Activated T-cell treated with anti-CD3 and anti-CD28 coated beads, Interleukin-2, amount 50 U/mL, for 24 hours (primary cell): ENCODE measurements around the gene C6orf15.

Experiments used
- DNase-seq: peaks from one replicate; pipeline ENCODE4 v3.0.0-alpha.2; 2020
- H3K27ac Mint-ChIP-seq: 2 replicates; pipeline ENCODE4 v1.8.0; 2020; ENCODE audit warnings: mild to moderate bottlenecking, mixed read lengths
- H3K27me3 Mint-ChIP-seq: 2 replicates; pipeline ENCODE4 v1.8.0; 2020; ENCODE audit warnings: mixed read lengths
- H3K36me3 Mint-ChIP-seq: 2 replicates; pipeline ENCODE4 v1.8.0; 2020; ENCODE audit warnings: low read depth, mixed read lengths
- H3K4me1 Mint-ChIP-seq: 2 replicates; pipeline ENCODE4 v1.8.0; 2020; ENCODE audit warnings: low read depth, mixed read lengths
- H3K4me3 Mint-ChIP-seq: 2 replicates; pipeline ENCODE4 v1.8.0; 2020; ENCODE audit warnings: mild to moderate bottlenecking, moderate library complexity, mixed read lengths
- H3K9me3 Mint-ChIP-seq: 2 replicates; pipeline ENCODE4 v1.8.0; 2020; ENCODE audit warnings: mixed read lengths

C6orf15 gene

GRCh38 chr6:31112478-31112877 lies at the start of gene C6orf15:
Gene C6orf15 (minus strand): TSS chr6:31112575. CDS start chr6:31112555, 20 bp downstream.
- Mint-ChIP-seq H3K27me3 (peaks cover 7% of the 10 kb centered on the region), H3K4me1 (peaks cover 2% of the 10 kb centered on the region), H3K27ac (no peak within 1 kb of the TSS), H3K4me3 (no peak within 1 kb of the TSS), H3K9me3 (no peaks in the 10 kb centered on the region), H3K36me3 (no peaks in the 10 kb centered on the region)
- no peak for DNase-seq

GRCh38 chr6:31161216-31162126 lies 49.1 kb upstream of the C6orf15 start:
- Mint-ChIP-seq H3K4me3 (peak overlapping the region; percentile 42), H3K27me3 (no peaks in the 10 kb centered on the region), H3K4me1 (peaks cover 55% of the 10 kb centered on the region), H3K9me3 (no peaks in the 10 kb centered on the region), H3K36me3 (peaks cover 63% of the 10 kb centered on the region), H3K27ac (no peak overlapping the region)
- DNase-seq, result no peak

GRCh38 chr6:31158863-31159855 lies 46.8 kb upstream of the C6orf15 start:
- H3K4me1 Mint-ChIP-seq, result peaks cover 45% of the 10 kb centered on the region
- peak; percentile 56 for DNase-seq

GRCh38 chr6:31158140-31158862 lies 45.9 kb upstream of the C6orf15 start, which contains the start of gene TCF19:
Gene TCF19 (plus strand): TSS chr6:31158589. CDS start chr6:31159470, 881 bp downstream.
- no peaks in the 10 kb centered on the region for H3K9me3 Mint-ChIP-seq
- H3K4me1 Mint-ChIP-seq, result peaks cover 37% of the 10 kb centered on the region
- no peaks in the 10 kb centered on the region for H3K27me3 Mint-ChIP-seq
- DNase-seq, result peak; percentile 99
- peak within 1 kb of the TSS; percentile 95 for H3K27ac Mint-ChIP-seq
- peaks cover 84% of the 10 kb centered on the region for H3K36me3 Mint-ChIP-seq
- peak within 1 kb of the TSS; percentile 90 for H3K4me3 Mint-ChIP-seq

More at GRCh38 chr6:31158863-31159855, 46.8 kb upstream of the C6orf15 start:
- Mint-ChIP-seq H3K9me3 (no peaks in the 10 kb centered on the region), H3K36me3 (peaks cover 86% of the 10 kb centered on the region), H3K27me3 (no peaks in the 10 kb centered on the region), H3K27ac (peak overlapping the region; percentile 95), H3K4me3 (peak overlapping the region; percentile 90)

GRCh38 chr6:31157513-31158139 lies 45.3 kb upstream of the C6orf15 start, which contains the start of gene CCHCR1:
Gene CCHCR1 (minus strand): TSS chr6:31157802. CDS start chr6:31157600, 202 bp downstream.
- Mint-ChIP-seq H3K27me3 (no peaks in the 10 kb centered on the region), H3K4me1 (peaks cover 30% of the 10 kb centered on the region), H3K27ac (peak within 1 kb of the TSS; percentile 95), H3K4me3 (peak within 1 kb of the TSS; percentile 90), H3K9me3 (no peaks in the 10 kb centered on the region), H3K36me3 (peaks cover 84% of the 10 kb centered on the region)
- peak; percentile 36 for DNase-seq

GRCh38 chr6:31156641-31157040 lies 44.3 kb upstream of the C6orf15 start:
- Mint-ChIP-seq H3K4me1 (peaks cover 27% of the 10 kb centered on the region), H3K4me3 (peak overlapping the region; percentile 90), H3K27ac (no peak overlapping the region), H3K27me3 (no peaks in the 10 kb centered on the region), H3K36me3 (peaks cover 80% of the 10 kb centered on the region), H3K9me3 (no peaks in the 10 kb centered on the region)
- no peak for DNase-seq

GRCh38 chr6:31154436-31154835 lies 42.1 kb upstream of the C6orf15 start:
- Mint-ChIP-seq H3K4me3 (no peak overlapping the region), H3K36me3 (peaks cover 80% of the 10 kb centered on the region), H3K27me3 (no peaks in the 10 kb centered on the region), H3K4me1 (peaks cover 13% of the 10 kb centered on the region), H3K9me3 (no peaks in the 10 kb centered on the region), H3K27ac (no peak overlapping the region)
- DNase-seq, result no peak

- no peak for DNase-seq
- Mint-ChIP-seq H3K36me3 (peaks cover 82% of the 10 kb centered on the region), H3K9me3 (no peaks in the 10 kb centered on the region)
These were observed 40.4 kb upstream of the C6orf15 start for GRCh38 chr6:31152781-31153180.

GRCh38 chr6:31149827-31150447 lies 37.6 kb upstream of the C6orf15 start:
- no peak overlapping the region for H3K4me3 Mint-ChIP-seq
- H3K27me3 Mint-ChIP-seq, result no peaks in the 10 kb centered on the region
- no peaks in the 10 kb centered on the region for H3K9me3 Mint-ChIP-seq
- no peak for DNase-seq
- no peak overlapping the region for H3K27ac Mint-ChIP-seq
- no peaks in the 10 kb centered on the region for H3K4me1 Mint-ChIP-seq
- peaks cover 82% of the 10 kb centered on the region for H3K36me3 Mint-ChIP-seq

More at GRCh38 chr6:31152781-31153180, 40.4 kb upstream of the C6orf15 start:
- H3K27ac Mint-ChIP-seq, result no peak overlapping the region
- H3K4me1 Mint-ChIP-seq, result peaks cover 9% of the 10 kb centered on the region
- no peaks in the 10 kb centered on the region for H3K27me3 Mint-ChIP-seq
- no peak overlapping the region for H3K4me3 Mint-ChIP-seq

GRCh38 chr6:31145386-31145785 lies 33.0 kb upstream of the C6orf15 start:
- Mint-ChIP-seq H3K27me3 (no peaks in the 10 kb centered on the region), H3K9me3 (no peaks in the 10 kb centered on the region)

GRCh38 chr6:31144970-31145340 lies 32.6 kb upstream of the C6orf15 start:
- Mint-ChIP-seq H3K27me3 (no peaks in the 10 kb centered on the region), H3K27ac (no peak overlapping the region), H3K9me3 (no peaks in the 10 kb centered on the region), H3K4me1 (no peaks in the 10 kb centered on the region), H3K4me3 (no peak overlapping the region), H3K36me3 (peaks cover 62% of the 10 kb centered on the region)
- DNase-seq, result no peak

More at GRCh38 chr6:31145386-31145785, 33.0 kb upstream of the C6orf15 start:
- H3K27ac Mint-ChIP-seq, result no peak overlapping the region
- DNase-seq, result no peak
- H3K4me1 Mint-ChIP-seq, result no peaks in the 10 kb centered on the region
- no peak overlapping the region for H3K4me3 Mint-ChIP-seq
- H3K36me3 Mint-ChIP-seq, result peaks cover 66% of the 10 kb centered on the region

GRCh38 chr6:31144296-31144969 lies 32.1 kb upstream of the C6orf15 start:
- Mint-ChIP-seq H3K27me3 (no peaks in the 10 kb centered on the region), H3K27ac (no peak overlapping the region), H3K4me1 (no peaks in the 10 kb centered on the region), H3K36me3 (peaks cover 57% of the 10 kb centered on the region), H3K9me3 (no peaks in the 10 kb centered on the region), H3K4me3 (no peak overlapping the region)
- no peak for DNase-seq

- no peak for DNase-seq
- no peaks in the 10 kb centered on the region for H3K27me3 Mint-ChIP-seq
- H3K4me1 Mint-ChIP-seq, result no peaks in the 10 kb centered on the region
- peaks cover 48% of the 10 kb centered on the region for H3K36me3 Mint-ChIP-seq
- no peak overlapping the region for H3K4me3 Mint-ChIP-seq
- H3K9me3 Mint-ChIP-seq, result no peaks in the 10 kb centered on the region
- H3K27ac Mint-ChIP-seq, result no peak overlapping the region
These were observed 30.8 kb upstream of the C6orf15 start for GRCh38 chr6:31143148-31143547.
